Testis (tissue), 3 donors: ENCODE measurements around the gene ZDHHC7. TPM values are rescaled to one million over a fixed set of nuclear protein-coding genes. Genes with fewer than 3 reads are reported as not detected.
A peak's percentile ranks its signal among the peaks of the same experiment; 100 is the strongest.

ENCODE experiments used
- DNase-seq: peaks from one replicate; pipeline ENCODE4 v3.0.0-alpha.2; 2019
- H3K27ac ChIP-seq, 2 donors: fragments of 200-600 bp; sonication (generic); one replicate each; pipeline ENCODE4 v1.5.1; 2019
- H3K27me3 ChIP-seq: fragments of 200-600 bp; sonication (generic); one replicate; pipeline ENCODE4 v1.5.1; 2019
- H3K36me3 ChIP-seq: fragments of 200-600 bp; sonication (generic); one replicate; pipeline ENCODE4 v1.5.1; 2017; ENCODE audit warnings: low read depth; ENCODE audit errors: missing control alignments
- H3K4me1 ChIP-seq: fragments of 200-600 bp; sonication (generic); one replicate; pipeline ENCODE4 v1.5.1; 2019
- H3K4me3 ChIP-seq, 2 donors: fragments of 200-600 bp; sonication (generic); one replicate each; pipeline ENCODE4 v1.5.1; 2017 to 2019
- H3K9me3 ChIP-seq: fragments of 200-600 bp; sonication (generic); one replicate; pipeline ENCODE4 v1.5.1; 2017
- CTCF ChIP-seq, 3 experiments: fragments of 450-650 bp in 2 of 3; fragments of 200-600 bp in 1 of 3; sonication (generic) in 1 of 3; IDR thresholded peaks; one replicate each; pipeline ENCODE4 v1.5.1; 2016 to 2019; ENCODE audit warnings: antibody characterized with exemption in 3 of 3, mild to moderate bottlenecking in 2 of 3, moderate library complexity in 1 of 3
- POLR2A ChIP-seq: fragments of 450-650 bp; IDR thresholded peaks from one replicate; pipeline ENCODE4 v1.6.1; 2017; ENCODE audit warnings: antibody characterized with exemption, mild to moderate bottlenecking, moderate library complexity
- WGBS, 2 donors: methylation state at CpG; one replicate each; pipeline ENCODE4 v1.1.5; 2018; 5-methylcytosine and 5-hydroxymethylcytosine counted together
- intact Hi-C: fragments of 100-400 bp; cut with DNase I; formaldehyde crosslinking; loops from one replicate; pipeline ENCODE4 v1.15.1; 2023; ENCODE audit warnings: low total_unique reads
- polyA plus RNA-seq: library from polyadenylated mRNA; stranded (reverse); fragments of 350-450 nt; fragmentation: Illumina TruSeq; extraction: RNeasy Lipid Tissue Mini Kit (QIAGEN cat#74804); gene quantifications from one replicate; pipeline ENCODE4 v1.2.3, GENCODE V29; 2014; ENCODE audit warnings: low read depth, low replicate concordance; ENCODE audit not compliant: insufficient read depth
- total RNA-seq, 2 donors: library from RNA; depleted of rRNA; stranded (reverse); fragments of >200 nt; gene quantifications; one replicate each; pipeline ENCODE4 v1.2.3, GENCODE V29; 2016

Gene ZDHHC7
- total and polyA plus RNA-seq, 3 donors from 2014 or later = 29.4 to 42.7 (median 35.0) TPM

GRCh38 chr16:85026703-85027102 lies 15.4 kb upstream of the ZDHHC7 start:
- H3K36me3 ChIP-seq = no peaks in the 10 kb centered on the region
- intact Hi-C loops = no loop called here
- no peaks in the 10 kb centered on the region for H3K27me3 ChIP-seq
- DNase-seq = no peak
- 33 to 34% methylated on average over 4 of the region's 4 CpGs for WGBS, 2 donors
- H3K4me3 ChIP-seq = peak overlapping the region in 1 of 2 donors; percentile 92
- TF ChIP-seq POLR2A (no peak), CTCF (IDR thresholded peaks at IDR 0.05) (no peak)
- H3K4me1 ChIP-seq = peaks cover 26% of the 10 kb centered on the region
- peak overlapping the region in 1 of 2 donors; percentile 94 for H3K27ac ChIP-seq
- no peaks in the 10 kb centered on the region for H3K9me3 ChIP-seq

- WGBS, 2 donors = 78 to 81% methylated on average over 8 of the region's 8 CpGs
- Histone ChIP-seq H3K4me1 (peaks cover 20% of the 10 kb centered on the region), H3K4me3 (no peak overlapping the region), H3K9me3 (no peaks in the 10 kb centered on the region), H3K36me3 (no peaks in the 10 kb centered on the region), H3K27ac (no peak overlapping the region), H3K27me3 (no peaks in the 10 kb centered on the region)
- no peak for TF ChIP-seq CTCF (IDR thresholded peaks at IDR 0.05)
- TF ChIP-seq POLR2A = no peak
- intact Hi-C loops = no loop called here
- no peak for DNase-seq
Observed at GRCh38 chr16:85025781-85026653, 14.7 kb upstream of the ZDHHC7 start.

GRCh38 chr16:85019659-85020245 lies 8.4 kb upstream of the ZDHHC7 start:
- H3K9me3 ChIP-seq = no peaks in the 10 kb centered on the region
- no peak overlapping the region for H3K27ac ChIP-seq
- no peak overlapping the region for H3K4me3 ChIP-seq
- H3K4me1 ChIP-seq = peaks cover 7% of the 10 kb centered on the region
- H3K36me3 ChIP-seq = no peaks in the 10 kb centered on the region
- DNase-seq = peak; percentile 59
- no peaks in the 10 kb centered on the region for H3K27me3 ChIP-seq
- intact Hi-C loops = no loop called here
- 69 to 70% methylated on average over 6 to 9 of the region's 9 CpGs for WGBS, 2 donors
- TF ChIP-seq CTCF (IDR thresholded peaks at IDR 0.05) (no peak), POLR2A (no peak)

DNA sequence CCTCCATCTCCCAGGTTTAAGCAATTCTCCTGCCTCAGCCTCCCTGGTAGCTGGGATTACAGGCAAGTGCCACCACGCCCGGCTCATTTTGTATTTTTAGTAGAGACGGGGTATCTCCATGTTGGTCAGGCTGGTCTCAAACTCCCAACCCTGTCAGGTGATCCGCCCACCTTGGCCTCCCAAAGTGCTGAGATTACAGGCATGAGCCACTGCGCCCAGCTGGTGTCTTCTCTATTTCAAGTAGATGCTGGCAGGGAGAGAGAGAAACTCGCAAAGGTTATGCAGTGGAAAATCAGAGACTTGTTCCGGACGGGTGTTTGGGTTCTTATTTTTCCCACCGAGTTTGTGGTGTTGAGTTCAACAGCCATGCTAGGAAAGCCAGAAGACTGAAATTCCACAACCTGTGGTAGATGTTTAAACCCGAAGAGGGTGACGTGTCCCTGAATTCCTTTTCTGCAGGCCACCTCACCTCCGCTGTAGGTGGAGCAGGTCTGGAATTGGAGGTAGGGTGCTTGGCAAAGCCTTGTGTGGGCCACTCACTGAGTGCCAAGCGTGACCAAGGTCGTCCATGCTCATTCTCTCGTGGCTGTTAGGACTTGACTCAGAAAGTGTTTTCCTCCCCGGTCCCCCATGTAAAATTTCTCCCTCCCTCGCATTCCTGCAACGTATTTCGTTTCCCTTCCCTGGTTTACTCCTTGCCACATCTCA lies 7.3 kb upstream of the ZDHHC7 start:
- no peak overlapping the region for H3K4me3 ChIP-seq
- DNase-seq = no peak
- no peaks in the 10 kb centered on the region for H3K36me3 ChIP-seq
- whole genome bisulfite sequencing, 2 donors = 80 to 81% methylated on average over 19 of the region's 19 CpGs
- no peak for TF ChIP-seq CTCF (IDR thresholded peaks at IDR 0.05)
- TF ChIP-seq POLR2A = no peak
- intact Hi-C loops = no loop called here
- H3K27ac ChIP-seq = no peak overlapping the region
- H3K4me1 ChIP-seq = peaks cover 7% of the 10 kb centered on the region
- H3K27me3 ChIP-seq = no peaks in the 10 kb centered on the region
- H3K9me3 ChIP-seq = no peaks in the 10 kb centered on the region
